Ovary (tissue), 9 donors: ENCODE data around the gene FGF4. TPM values are rescaled to one million over a fixed set of nuclear protein-coding genes. Genes with fewer than 3 reads are reported as not detected.

ENCODE experiments used
- DNase-seq, 5 donors: peaks; one replicate each; pipeline ENCODE4 v3.0.0-alpha.2; 2019 to 2020
- H3K27ac ChIP-seq, 2 donors: fragments of 200-600 bp; one replicate each; pipeline versions ENCODE4 v1.5.1 to v1.8.0; 2019 to 2022
- H3K27me3 ChIP-seq: fragments of 200-600 bp; one replicate; pipeline ENCODE4 v1.8.0; 2022
- H3K36me3 ChIP-seq: fragments of 200-600 bp; sonication (generic); one replicate; pipeline ENCODE4 v1.5.1; 2019
- H3K4me1 ChIP-seq: one replicate; pipeline ENCODE4 v1.8.1; 2013; ENCODE audit warnings: mild to moderate bottlenecking, moderate library complexity; ENCODE audit not compliant: insufficient read depth
- H3K4me3 ChIP-seq: fragments of 200-600 bp; sonication (generic); one replicate; pipeline ENCODE4 v1.5.1; 2017
- H3K9me3 ChIP-seq, 2 donors: fragments of 200-600 bp in 1 of 2; sonication (generic) in 1 of 2; one replicate each; pipeline versions ENCODE4 v1.5.1 to v1.8.1; 2013 to 2019; ENCODE audit warnings: mild to moderate bottlenecking in 1 of 2, moderate library complexity in 1 of 2
- EP300 ChIP-seq: sonication (generic); formaldehyde crosslinking; IDR thresholded peaks from one replicate; pipeline ENCODE4 v1.6.1; 2017; ENCODE audit warnings: antibody characterized with exemption
- POLR2A ChIP-seq: fragments of 450-650 bp; IDR thresholded peaks from one replicate; pipeline ENCODE4 v1.6.1; 2017; ENCODE audit warnings: antibody characterized with exemption, mild to moderate bottlenecking, moderate library complexity
- WGBS, 3 donors: extraction: QIAGEN DNeasy Blood & Tissue Kit in 1 of 3; methylation state at CpG; one replicate each; pipeline versions ENCODE4 v1.1.5 to v1.1.7; 2013 to 2017; 5-methylcytosine and 5-hydroxymethylcytosine counted together
- intact Hi-C, 4 donors: fragments of 100-400 bp; cut with DNase I; formaldehyde crosslinking; loops; one replicate each; pipeline versions ENCODE4 v1.11.0 to v1.15.1; 2022 to 2023
- polyA plus RNA-seq, 2 donors: library from polyadenylated mRNA; stranded (reverse); fragments of 200-250 nt in 1 of 2; fragments of 350-450 nt in 1 of 2; fragmentation: Illumina TruSeq in 1 of 2; extraction: RNeasy Lipid Tissue Mini Kit (QIAGEN cat#74804) in 1 of 2; gene quantifications; one replicate each; pipeline ENCODE4 v1.2.3, GENCODE V29; 2013 to 2014
- total RNA-seq, 7 donors: library from RNA; depleted of rRNA in 2 of 7; stranded (reverse); fragments of >200 nt in 2 of 7; fragmentation: NEBNext Ultra II Directional in 3 of 7; extraction: Animal tissue kit (Norgen Biotek cat#: 25700) in 3 of 7; gene quantifications; one replicate each; pipeline versions ENCODE4 v1.1.0 to v1.2.4, GENCODE V29; 2016 to 2023
- TF ChIP-seq, protein P1 (sequence below), 3 donors: fragments of 450-650 bp in 2 of 3; fragments of 200-600 bp in 1 of 3; IDR thresholded peaks; one replicate each; pipeline versions ENCODE4 v1.5.1 to v1.8.0; 2016 to 2022; ENCODE audit warnings: antibody characterized with exemption in 3 of 3, mild to moderate bottlenecking in 1 of 3
- donor health status: DM: no; HTN: no; CAD: no; lungs with moderate emphysema.
- donor health status: DM: no; HTN: no; CAD: no.
- donor health status: Bipolar disorder and iron deficiency.
- donor health status: DM: yes; HTN: yes; CAD: no.
- donor health status: DM: no; HTN: no; CAD: no.
- donor health status: DM: yes; HTN: yes; CAD: no.

Gene FGF4
- total and polyA plus RNA-seq, 9 donors, result not detected

DNA sequence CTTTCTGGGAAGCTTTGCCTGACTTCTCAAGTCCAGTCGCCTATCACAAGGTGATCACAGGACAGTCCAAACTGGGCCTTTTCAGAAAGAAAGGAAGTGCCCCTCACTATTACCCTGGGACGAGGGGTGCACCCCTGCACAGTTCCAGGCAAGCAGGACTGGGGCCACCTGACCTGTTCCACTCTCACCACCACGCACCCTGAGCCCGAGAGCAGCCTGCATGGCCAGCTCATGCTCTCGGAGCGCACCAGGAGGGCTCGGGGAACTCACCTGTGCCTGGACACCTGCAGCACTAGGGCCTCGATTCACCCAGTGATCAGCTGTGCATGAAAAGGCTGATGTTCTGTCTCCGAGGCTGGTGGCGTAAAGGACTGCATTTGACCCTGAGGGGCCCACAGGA lies 12.8 kb upstream of the FGF4 start:
- H3K9me3 ChIP-seq, result no peaks in the 10 kb centered on the region
- no peaks in the 10 kb centered on the region for H3K27me3 ChIP-seq
- WGBS, 3 donors, result 81 to 83% (median 83%) methylated on average over 10 of the region's 10 CpGs
- intact Hi-C loops, result no loop called here
- H3K4me3 ChIP-seq, result no peak overlapping the region
- H3K27ac ChIP-seq, result no peak overlapping the region
- TF ChIP-seq POLR2A (no peak), EP300 (no peak)
- TF ChIP-seq, protein P1, sequence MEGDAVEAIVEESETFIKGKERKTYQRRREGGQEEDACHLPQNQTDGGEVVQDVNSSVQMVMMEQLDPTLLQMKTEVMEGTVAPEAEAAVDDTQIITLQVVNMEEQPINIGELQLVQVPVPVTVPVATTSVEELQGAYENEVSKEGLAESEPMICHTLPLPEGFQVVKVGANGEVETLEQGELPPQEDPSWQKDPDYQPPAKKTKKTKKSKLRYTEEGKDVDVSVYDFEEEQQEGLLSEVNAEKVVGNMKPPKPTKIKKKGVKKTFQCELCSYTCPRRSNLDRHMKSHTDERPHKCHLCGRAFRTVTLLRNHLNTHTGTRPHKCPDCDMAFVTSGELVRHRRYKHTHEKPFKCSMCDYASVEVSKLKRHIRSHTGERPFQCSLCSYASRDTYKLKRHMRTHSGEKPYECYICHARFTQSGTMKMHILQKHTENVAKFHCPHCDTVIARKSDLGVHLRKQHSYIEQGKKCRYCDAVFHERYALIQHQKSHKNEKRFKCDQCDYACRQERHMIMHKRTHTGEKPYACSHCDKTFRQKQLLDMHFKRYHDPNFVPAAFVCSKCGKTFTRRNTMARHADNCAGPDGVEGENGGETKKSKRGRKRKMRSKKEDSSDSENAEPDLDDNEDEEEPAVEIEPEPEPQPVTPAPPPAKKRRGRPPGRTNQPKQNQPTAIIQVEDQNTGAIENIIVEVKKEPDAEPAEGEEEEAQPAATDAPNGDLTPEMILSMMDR (IDR thresholded peaks at IDR 0.05), result no peak
- no peak for DNase-seq
- H3K36me3 ChIP-seq, result no peaks in the 10 kb centered on the region
- no peaks in the 10 kb centered on the region for H3K4me1 ChIP-seq

DNA sequence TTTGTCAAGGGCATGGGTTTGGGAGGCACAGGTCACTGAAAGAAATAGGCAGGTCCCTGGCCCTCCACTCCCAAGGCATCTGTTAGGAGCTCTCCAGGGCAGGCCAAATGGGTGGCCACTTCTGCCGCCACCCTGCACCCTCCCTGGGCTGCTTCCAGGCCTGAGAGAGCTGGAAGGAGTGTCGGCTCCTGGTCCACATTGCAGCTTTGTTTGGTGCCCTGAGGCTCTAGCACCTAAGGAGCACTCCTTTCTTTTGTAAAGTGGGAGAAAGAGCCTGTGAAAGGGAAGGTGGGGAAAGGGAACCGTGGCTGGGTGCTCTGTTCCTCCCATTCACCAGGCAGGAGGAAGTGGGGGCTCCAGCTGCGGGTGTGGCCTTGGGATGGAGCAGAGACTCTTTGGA lies 12.3 kb upstream of the FGF4 start:
- Histone ChIP-seq H3K9me3 (no peaks in the 10 kb centered on the region), H3K27me3 (no peaks in the 10 kb centered on the region), H3K27ac (no peak overlapping the region), H3K4me3 (no peak overlapping the region), H3K36me3 (no peaks in the 10 kb centered on the region), H3K4me1 (no peaks in the 10 kb centered on the region)
- 49 to 65% (median 54%) methylated on average over 4 of the region's 4 CpGs for WGBS, 3 donors
- TF ChIP-seq, protein P1 (IDR thresholded peaks at IDR 0.05), result no peak
- TF ChIP-seq EP300 (no peak), POLR2A (no peak)
- DNase-seq, result no peak
- intact Hi-C loops, result no loop called here

DNA sequence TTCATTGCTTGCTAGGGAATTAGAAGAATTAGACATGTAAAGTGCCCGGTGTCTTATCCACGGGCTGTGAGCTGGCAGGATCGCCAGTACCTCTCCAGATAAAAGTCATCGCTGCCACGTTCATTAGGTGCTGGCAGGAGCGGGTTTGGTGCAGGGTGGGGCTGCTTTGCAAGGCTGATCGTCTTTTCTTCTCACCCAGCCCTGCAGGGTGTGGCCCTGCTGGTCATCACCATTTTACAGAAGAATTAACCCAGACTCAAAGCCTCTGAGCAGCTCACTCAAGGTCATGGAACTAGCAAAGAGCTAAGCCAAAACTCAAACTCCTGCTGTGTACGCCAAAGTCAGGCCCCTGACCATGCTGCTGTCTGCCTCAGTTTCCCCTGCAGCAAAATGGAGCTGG lies 6.1 kb upstream of the FGF4 start:
- H3K4me3 ChIP-seq, result no peak overlapping the region
- H3K36me3 ChIP-seq, result no peaks in the 10 kb centered on the region
- no peak for TF ChIP-seq EP300
- H3K9me3 ChIP-seq, result no peaks in the 10 kb centered on the region
- 65 to 83% (median 80%) methylated on average over 8 of the region's 8 CpGs for WGBS, 3 donors
- intact Hi-C loops, result no loop called here
- no peaks in the 10 kb centered on the region for H3K4me1 ChIP-seq
- no peak overlapping the region for H3K27ac ChIP-seq
- DNase-seq, result no peak
- no peaks in the 10 kb centered on the region for H3K27me3 ChIP-seq

DNA sequence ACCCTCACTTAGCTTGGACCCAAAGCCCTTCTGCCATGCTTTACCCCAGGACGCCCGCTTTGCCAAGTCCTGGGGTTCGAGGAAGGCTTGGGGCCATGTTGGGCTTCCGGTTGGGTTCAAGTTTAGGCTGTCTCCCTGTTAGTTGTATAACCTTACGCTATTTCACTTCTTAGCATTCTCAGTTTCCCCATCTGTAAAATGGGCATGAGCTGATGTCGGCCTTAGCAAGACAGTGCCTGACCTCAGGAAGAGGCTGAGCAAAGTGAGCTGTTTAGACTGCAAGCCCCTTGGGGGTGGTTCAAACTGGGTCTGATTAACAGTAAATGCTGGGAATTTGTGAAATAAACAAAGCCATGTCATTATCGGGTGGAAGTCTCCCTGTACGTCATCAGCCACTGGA lies 3.2 kb upstream of the FGF4 start:
- no peak overlapping the region for H3K4me3 ChIP-seq
- intact Hi-C loops, result no loop called here
- no peaks in the 10 kb centered on the region for H3K27me3 ChIP-seq
- H3K27ac ChIP-seq, result no peak overlapping the region
- TF ChIP-seq, protein P1 (IDR thresholded peaks at IDR 0.05), result no peak
- no peak for TF ChIP-seq EP300
- no peaks in the 10 kb centered on the region for H3K9me3 ChIP-seq
- no peaks in the 10 kb centered on the region for H3K36me3 ChIP-seq
- DNase-seq, result no peak
- no peaks in the 10 kb centered on the region for H3K4me1 ChIP-seq
- 82 to 83% (median 82%) methylated on average over 8 of the region's 8 CpGs for WGBS, 3 donors

DNA sequence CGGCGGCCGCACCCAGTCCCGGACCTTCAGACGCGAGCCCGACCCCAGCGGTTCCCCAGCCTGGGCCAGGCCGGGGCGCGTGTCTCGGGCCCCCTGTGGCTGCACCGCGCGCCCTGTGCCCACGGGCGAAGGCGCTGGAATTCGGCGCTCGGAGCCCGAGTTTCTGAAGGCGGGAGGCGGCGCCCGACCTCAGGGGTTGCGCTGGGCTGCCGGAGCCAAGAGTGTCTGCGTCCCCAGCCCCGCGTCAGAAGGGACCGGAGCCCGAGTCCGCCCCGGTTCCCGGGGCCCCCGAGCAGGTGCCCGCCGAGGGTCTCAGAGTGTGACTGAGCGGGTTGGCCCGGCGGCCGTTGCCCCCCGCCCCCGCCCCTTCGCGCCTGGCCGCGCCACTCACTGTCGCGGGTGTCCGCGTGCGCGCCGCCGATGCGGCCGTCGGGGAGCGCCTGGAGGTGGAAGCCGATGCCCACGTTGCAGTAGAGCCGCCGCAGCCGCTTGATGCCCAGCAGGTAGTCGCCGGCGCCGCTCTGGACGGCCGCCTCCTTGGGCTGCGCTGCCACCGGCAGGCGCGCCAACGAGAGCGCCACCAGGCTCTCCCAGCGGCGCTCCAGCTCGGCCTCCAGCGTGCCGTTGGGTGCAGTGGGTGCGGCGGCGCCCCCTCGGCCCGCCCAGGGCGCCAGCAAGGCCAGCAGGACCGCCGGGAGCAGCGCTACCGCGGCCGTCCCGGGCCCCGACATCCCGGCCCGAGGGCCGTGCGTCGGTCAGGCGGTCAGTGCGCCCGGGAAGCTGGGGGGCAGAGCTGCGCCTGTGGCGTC lies 583 bp downstream of the FGF4 start:
- TF ChIP-seq EP300 (no peak), POLR2A (no peak)
- TF ChIP-seq, protein P1 (IDR thresholded peaks at IDR 0.05), result no peak
- no peaks in the 10 kb centered on the region for H3K4me1 ChIP-seq
- H3K9me3 ChIP-seq, result no peaks in the 10 kb centered on the region
- H3K36me3 ChIP-seq, result no peaks in the 10 kb centered on the region
- 1% methylated on average over 56 to 107 of the region's 107 CpGs for WGBS, 3 donors
- H3K27me3 ChIP-seq, result no peaks in the 10 kb centered on the region
- DNase-seq, result no peak
- intact Hi-C loops, result no loop called here
- H3K27ac ChIP-seq, result no peak overlapping the region
- H3K4me3 ChIP-seq, result no peak overlapping the region
